Liver (tissue), 9 donors: ENCODE data around the gene HECTD1. TPM values are rescaled to one million over a fixed set of nuclear protein-coding genes. Genes with fewer than 3 reads are reported as not detected.

Source experiments
- DNase-seq: peaks from one replicate; pipeline ENCODE4 v3.0.0-alpha.2; 2017; ENCODE audit warnings: low spot score
- H3K27ac ChIP-seq, 2 donors: one replicate each; pipeline ENCODE4 v1.7.0; 2013; ENCODE audit warnings: inconsistent platforms in 2 of 2, low read length in 2 of 2, control low read depth in 1 of 2, low read depth in 1 of 2, mild to moderate bottlenecking in 1 of 2
- H3K27me3 ChIP-seq, 4 donors: one replicate each; pipeline versions ENCODE4 v1.6.1 to v1.7.0; 2013; ENCODE audit warnings: low read length in 3 of 4, inconsistent platforms in 1 of 4, mild to moderate bottlenecking in 1 of 4, moderate library complexity in 1 of 4; ENCODE audit not compliant: control insufficient read depth in 4 of 4, insufficient read depth in 4 of 4
- H3K36me3 ChIP-seq, 4 donors: one replicate each; pipeline versions ENCODE4 v1.6.1 to v1.7.0; 2013; ENCODE audit warnings: low read length in 3 of 4, mild to moderate bottlenecking in 3 of 4, low read depth in 1 of 4, moderate library complexity in 1 of 4; ENCODE audit not compliant: control insufficient read depth in 4 of 4, insufficient read depth in 3 of 4
- H3K4me1 ChIP-seq, 4 donors: one replicate each; pipeline versions ENCODE4 v1.6.1 to v1.7.0; 2013; ENCODE audit warnings: low read length in 3 of 4, mild to moderate bottlenecking in 3 of 4, moderate library complexity in 1 of 4; ENCODE audit not compliant: control insufficient read depth in 4 of 4, insufficient read depth in 4 of 4
- H3K4me3 ChIP-seq, 3 donors: one replicate each; pipeline versions ENCODE4 v1.6.1 to v1.7.0; 2013; ENCODE audit warnings: low read length in 3 of 3, control low read depth in 1 of 3, low read depth in 1 of 3, mild to moderate bottlenecking in 1 of 3
- H3K9ac ChIP-seq, 2 donors: one replicate each; pipeline ENCODE4 v1.7.0; 2013; ENCODE audit warnings: low read length in 2 of 2, mild to moderate bottlenecking in 2 of 2, moderate library complexity in 2 of 2, control low read depth in 1 of 2, low read depth in 1 of 2
- H3K9me3 ChIP-seq, 4 donors: one replicate each; pipeline versions ENCODE4 v1.6.1 to v1.7.0; 2013; ENCODE audit warnings: low read length in 3 of 4; ENCODE audit not compliant: control insufficient read depth in 4 of 4
- EGR1 ChIP-seq, 2 donors: IDR thresholded peaks; 2 replicates each; pipeline ENCODE4 v1.6.1; 2016 to 2018; ENCODE audit warnings: antibody characterized with exemption in 2 of 2, low read depth in 2 of 2
- FOXA1 ChIP-seq: IDR thresholded peaks from 2 replicates; pipeline ENCODE4 v1.6.1; 2016; ENCODE audit warnings: antibody characterized with exemption
- FOXA2 ChIP-seq: IDR thresholded peaks from 2 replicates; pipeline ENCODE4 v1.6.1; 2016; ENCODE audit warnings: antibody characterized with exemption
- GABPA ChIP-seq, 2 donors: IDR thresholded peaks in 1 of 2; conservative IDR thresholded peaks in 1 of 2; 2 replicates each; pipeline ENCODE4 v1.6.1; 2016; ENCODE audit warnings: antibody characterized with exemption in 2 of 2, mild to moderate bottlenecking in 1 of 2, moderate library complexity in 1 of 2
- HNF4A ChIP-seq, 2 donors: conservative IDR thresholded peaks; 2 replicates each; pipeline ENCODE4 v1.6.1; 2016; ENCODE audit warnings: antibody characterized with exemption in 2 of 2, mild to moderate bottlenecking in 2 of 2
- JUND ChIP-seq, 2 donors: IDR thresholded peaks; 2 replicates each; pipeline ENCODE4 v1.6.1; 2016; ENCODE audit warnings: antibody characterized with exemption in 2 of 2
- MAX ChIP-seq: IDR thresholded peaks from 2 replicates; pipeline ENCODE4 v1.6.1; 2016; ENCODE audit warnings: antibody characterized with exemption
- NR2F2 ChIP-seq: IDR thresholded peaks from 2 replicates; pipeline ENCODE4 v1.6.1; 2016; ENCODE audit warnings: antibody characterized with exemption
- RAD21 ChIP-seq, 2 donors: IDR thresholded peaks; 2 replicates each; pipeline ENCODE4 v1.6.1; 2016; ENCODE audit warnings: antibody characterized with exemption in 2 of 2, mild to moderate bottlenecking in 2 of 2
- REST ChIP-seq: IDR thresholded peaks from 2 replicates; pipeline ENCODE4 v1.6.1; 2016; ENCODE audit warnings: antibody characterized with exemption, mild to moderate bottlenecking
- RXRA ChIP-seq, 2 donors: IDR thresholded peaks; 2 replicates each; pipeline ENCODE4 v1.6.1; 2017 to 2018; ENCODE audit warnings: antibody characterized with exemption in 2 of 2, mild to moderate bottlenecking in 1 of 2
- WGBS: extraction: QIAGEN DNeasy Blood & Tissue Kit; methylation state at CpG from one replicate; pipeline ENCODE4 v1.1.7; 2013; 5-methylcytosine and 5-hydroxymethylcytosine counted together
- polyA plus RNA-seq, 2 donors: library from polyadenylated mRNA; stranded (reverse) in 1 of 2; unstranded in 1 of 2; fragments of 200-250 nt in 1 of 2; fragments of >200 nt in 1 of 2; fragmentation: Nextera tagmentation in 1 of 2; extraction: Ambion mirVana in 1 of 2; gene quantifications; one replicate each; pipeline versions ENCODE4 v1.2.1 to v1.2.3, GENCODE V29; 2013 to 2015
- total RNA-seq, 2 donors: library from RNA; depleted of rRNA; stranded (reverse); fragments of >200 nt; gene quantifications; one replicate each; pipeline ENCODE4 v1.2.3, GENCODE V29; 2014
- TF ChIP-seq, protein P1 (sequence below): IDR thresholded peaks from 2 replicates; pipeline ENCODE4 v1.6.1; 2016; ENCODE audit warnings: antibody characterized with exemption
- TF ChIP-seq, protein P2 (sequence below): fragments of 150-350 bp; IDR thresholded peaks from 2 replicates; pipeline ENCODE4 v1.5.1; 2017; ENCODE audit warnings: improper control_type of control experiment, low read depth, low read length; ENCODE audit not compliant: missing input control
- TF ChIP-seq, protein P3 (sequence below): IDR thresholded peaks from 2 replicates; pipeline ENCODE4 v1.6.1; 2016; ENCODE audit warnings: antibody characterized with exemption
- donor health status: healthy.
- donor health status: healthy.
- donor health status: healthy.
- donor health status: healthy.
- donor health status: healthy.

HECTD1 gene
- total and polyA plus RNA-seq, 4 donors = 46.8 to 256 (median 118) TPM

GRCh38 chr14:31228533-31228932 is 20.9 kb upstream of the HECTD1 start:
- Histone ChIP-seq H3K27me3 (no peaks in the 10 kb centered on the region), H3K4me3 (no peak overlapping the region), H3K27ac (peak overlapping the region; percentile 84 to 85), H3K9me3 (no peaks in the 10 kb centered on the region), H3K4me1 (peaks cover 5 to 19% (median 10%) of the 10 kb centered on the region in 4 donors), H3K36me3 (no peaks in the 10 kb centered on the region), H3K9ac (peak overlapping the region in 1 of 2 donors; percentile 54)
- no peak for DNase-seq
- TF ChIP-seq REST (no peak), RXRA (IDR thresholded peaks at IDR 0.05) (peak in 1 of 2 donors; percentile 26), JUND (IDR thresholded peaks at IDR 0.05) (peak in 1 of 2 donors; percentile 15)

GRCh38 chr14:31224808-31225207 is 17.2 kb upstream of the HECTD1 start:
- TF ChIP-seq GABPA (IDR thresholded peaks at IDR 0.05 in 1 of 2, conservative IDR thresholded peaks at IDR 0.05 in 1 of 2) (no peak), RXRA (IDR thresholded peaks at IDR 0.05) (no peak), JUND (IDR thresholded peaks at IDR 0.05) (no peak), RAD21 (IDR thresholded peaks at IDR 0.05) (no peak), EGR1 (IDR thresholded peaks at IDR 0.05; ENCODE audit: low read depth in 2 of 2) (no peak), MAX (no peak), FOXA2 (no peak)
- TF ChIP-seq, protein P1, sequence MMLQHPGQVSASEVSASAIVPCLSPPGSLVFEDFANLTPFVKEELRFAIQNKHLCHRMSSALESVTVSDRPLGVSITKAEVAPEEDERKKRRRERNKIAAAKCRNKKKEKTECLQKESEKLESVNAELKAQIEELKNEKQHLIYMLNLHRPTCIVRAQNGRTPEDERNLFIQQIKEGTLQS = no peak
- H3K27me3 ChIP-seq = no peaks in the 10 kb centered on the region
- H3K9ac ChIP-seq = no peak overlapping the region
- H3K27ac ChIP-seq = no peak overlapping the region
- H3K4me1 ChIP-seq = peaks cover 0 to 17% (median 7%) of the 10 kb centered on the region in 4 donors
- no peak overlapping the region for H3K4me3 ChIP-seq
- no peaks in the 10 kb centered on the region for H3K36me3 ChIP-seq
- H3K9me3 ChIP-seq = no peaks in the 10 kb centered on the region
- WGBS = 94% methylated on average over 1 of the region's 1 CpG
- no peak for DNase-seq

GRCh38 chr14:31223331-31223730 is 15.7 kb upstream of the HECTD1 start:
- Histone ChIP-seq H3K27me3 (no peaks in the 10 kb centered on the region), H3K9me3 (no peaks in the 10 kb centered on the region), H3K27ac (no peak overlapping the region), H3K4me1 (peaks cover 0 to 5% (median under 1%) of the 10 kb centered on the region in 4 donors), H3K9ac (no peak overlapping the region), H3K4me3 (no peak overlapping the region), H3K36me3 (no peaks in the 10 kb centered on the region)
- DNase-seq = no peak
- WGBS = 87% methylated on average over 3 of the region's 3 CpGs
- TF ChIP-seq, protein P1 = no peak
- TF ChIP-seq MAX = no peak
- TF ChIP-seq, protein P2, sequence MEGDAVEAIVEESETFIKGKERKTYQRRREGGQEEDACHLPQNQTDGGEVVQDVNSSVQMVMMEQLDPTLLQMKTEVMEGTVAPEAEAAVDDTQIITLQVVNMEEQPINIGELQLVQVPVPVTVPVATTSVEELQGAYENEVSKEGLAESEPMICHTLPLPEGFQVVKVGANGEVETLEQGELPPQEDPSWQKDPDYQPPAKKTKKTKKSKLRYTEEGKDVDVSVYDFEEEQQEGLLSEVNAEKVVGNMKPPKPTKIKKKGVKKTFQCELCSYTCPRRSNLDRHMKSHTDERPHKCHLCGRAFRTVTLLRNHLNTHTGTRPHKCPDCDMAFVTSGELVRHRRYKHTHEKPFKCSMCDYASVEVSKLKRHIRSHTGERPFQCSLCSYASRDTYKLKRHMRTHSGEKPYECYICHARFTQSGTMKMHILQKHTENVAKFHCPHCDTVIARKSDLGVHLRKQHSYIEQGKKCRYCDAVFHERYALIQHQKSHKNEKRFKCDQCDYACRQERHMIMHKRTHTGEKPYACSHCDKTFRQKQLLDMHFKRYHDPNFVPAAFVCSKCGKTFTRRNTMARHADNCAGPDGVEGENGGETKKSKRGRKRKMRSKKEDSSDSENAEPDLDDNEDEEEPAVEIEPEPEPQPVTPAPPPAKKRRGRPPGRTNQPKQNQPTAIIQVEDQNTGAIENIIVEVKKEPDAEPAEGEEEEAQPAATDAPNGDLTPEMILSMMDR = no peak
- TF ChIP-seq JUND (IDR thresholded peaks at IDR 0.05) = no peak
- TF ChIP-seq, protein P3, sequence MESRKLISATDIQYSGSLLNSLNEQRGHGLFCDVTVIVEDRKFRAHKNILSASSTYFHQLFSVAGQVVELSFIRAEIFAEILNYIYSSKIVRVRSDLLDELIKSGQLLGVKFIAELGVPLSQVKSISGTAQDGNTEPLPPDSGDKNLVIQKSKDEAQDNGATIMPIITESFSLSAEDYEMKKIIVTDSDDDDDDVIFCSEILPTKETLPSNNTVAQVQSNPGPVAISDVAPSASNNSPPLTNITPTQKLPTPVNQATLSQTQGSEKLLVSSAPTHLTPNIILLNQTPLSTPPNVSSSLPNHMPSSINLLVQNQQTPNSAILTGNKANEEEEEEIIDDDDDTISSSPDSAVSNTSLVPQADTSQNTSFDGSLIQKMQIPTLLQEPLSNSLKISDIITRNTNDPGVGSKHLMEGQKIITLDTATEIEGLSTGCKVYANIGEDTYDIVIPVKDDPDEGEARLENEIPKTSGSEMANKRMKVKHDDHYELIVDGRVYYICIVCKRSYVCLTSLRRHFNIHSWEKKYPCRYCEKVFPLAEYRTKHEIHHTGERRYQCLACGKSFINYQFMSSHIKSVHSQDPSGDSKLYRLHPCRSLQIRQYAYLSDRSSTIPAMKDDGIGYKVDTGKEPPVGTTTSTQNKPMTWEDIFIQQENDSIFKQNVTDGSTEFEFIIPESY = no peak
- no peak for TF ChIP-seq RAD21 (IDR thresholded peaks at IDR 0.05)
- no peak for TF ChIP-seq GABPA (IDR thresholded peaks at IDR 0.05 in 1 of 2, conservative IDR thresholded peaks at IDR 0.05 in 1 of 2)
- no peak for TF ChIP-seq HNF4A (conservative IDR thresholded peaks at IDR 0.05)
- no peak for TF ChIP-seq REST
- no peak for TF ChIP-seq FOXA1
- no peak for TF ChIP-seq NR2F2
- TF ChIP-seq EGR1 (IDR thresholded peaks at IDR 0.05; ENCODE audit: low read depth in 2 of 2) = no peak
